Measurements from ENCODE around the gene ADORA2A. TPM values are rescaled to one million over a fixed set of nuclear protein-coding genes. Genes with fewer than 3 reads are reported as not detected.

The ADORA2A gene
- 0.83 to 1.3 TPM (median 0.98 TPM) in 5 replicates for total RNA-seq (2022; extraction: Qiagen RNA extraction; ENCODE audit: low read depth)

GRCh38 chr22:24427500-24428164 lies at the start of gene ADORA2A:
Gene ADORA2A (plus strand): TSS chr22:24427599. CDS start chr22:24433405, 5,806 bp downstream.

Other genes starting within 250 kb of the ADORA2A start
- 54.2 to 70.2 TPM (median 58.4 TPM) in 5 replicates for gene SUSD2, start 246.1 kb upstream of the ADORA2A start, total RNA-seq (2022; extraction: Qiagen RNA extraction; ENCODE audit: low read depth)
- gene GGT5, start 182.5 kb upstream of the ADORA2A start, total RNA-seq (2022; extraction: Qiagen RNA extraction; ENCODE audit: low read depth): 1.1 to 2.7 TPM (median 1.8 TPM) in 5 replicates
- gene SPECC1L, start 156.8 kb upstream of the ADORA2A start, total RNA-seq (2022; extraction: Qiagen RNA extraction; ENCODE audit: low read depth): 13.4 to 16.6 TPM (median 15.1 TPM) in 5 replicates
- gene UPB1, start 67.7 kb downstream of the ADORA2A start, total RNA-seq (2022; extraction: Qiagen RNA extraction; ENCODE audit: low read depth): not detected in 5 replicates
- gene GUCD1, start 127.5 kb downstream of the ADORA2A start, total RNA-seq (2022; extraction: Qiagen RNA extraction; ENCODE audit: low read depth): 46.2 to 63.5 TPM (median 49.2 TPM) in 5 replicates
- 142 to 224 TPM (median 144 TPM) in 5 replicates for gene SNRPD3, start 128.4 kb downstream of the ADORA2A start, total RNA-seq (2022; extraction: Qiagen RNA extraction; ENCODE audit: low read depth)
- 5.8 to 8.8 TPM (median 7.7 TPM) in 5 replicates for gene LRRC75B, start 165.5 kb downstream of the ADORA2A start, total RNA-seq (2022; extraction: Qiagen RNA extraction; ENCODE audit: low read depth)
- gene GGT1, start 175.6 kb downstream of the ADORA2A start, total RNA-seq (2022; extraction: Qiagen RNA extraction; ENCODE audit: low read depth): 100 to 117 TPM (median 105 TPM) in 5 replicates